GM18519 (cell line): ENCODE results near the gene XYLT2.
"Not testable (repeated sequence)": the region's sequence is repeated elsewhere in the genome, so short reads cannot be mapped to it uniquely, and the experiment has no call there.

ENCODE experiments used
- ATAC-seq: cut with Tn5 transposase; IDR thresholded peaks from one replicate; pipeline ENCODE4 v1.9.1; 2021; ENCODE audit warnings: mild to moderate bottlenecking, moderate library complexity; ENCODE audit not compliant: unreplicated experiment, low FRiP score

The XYLT2 gene

DNA sequence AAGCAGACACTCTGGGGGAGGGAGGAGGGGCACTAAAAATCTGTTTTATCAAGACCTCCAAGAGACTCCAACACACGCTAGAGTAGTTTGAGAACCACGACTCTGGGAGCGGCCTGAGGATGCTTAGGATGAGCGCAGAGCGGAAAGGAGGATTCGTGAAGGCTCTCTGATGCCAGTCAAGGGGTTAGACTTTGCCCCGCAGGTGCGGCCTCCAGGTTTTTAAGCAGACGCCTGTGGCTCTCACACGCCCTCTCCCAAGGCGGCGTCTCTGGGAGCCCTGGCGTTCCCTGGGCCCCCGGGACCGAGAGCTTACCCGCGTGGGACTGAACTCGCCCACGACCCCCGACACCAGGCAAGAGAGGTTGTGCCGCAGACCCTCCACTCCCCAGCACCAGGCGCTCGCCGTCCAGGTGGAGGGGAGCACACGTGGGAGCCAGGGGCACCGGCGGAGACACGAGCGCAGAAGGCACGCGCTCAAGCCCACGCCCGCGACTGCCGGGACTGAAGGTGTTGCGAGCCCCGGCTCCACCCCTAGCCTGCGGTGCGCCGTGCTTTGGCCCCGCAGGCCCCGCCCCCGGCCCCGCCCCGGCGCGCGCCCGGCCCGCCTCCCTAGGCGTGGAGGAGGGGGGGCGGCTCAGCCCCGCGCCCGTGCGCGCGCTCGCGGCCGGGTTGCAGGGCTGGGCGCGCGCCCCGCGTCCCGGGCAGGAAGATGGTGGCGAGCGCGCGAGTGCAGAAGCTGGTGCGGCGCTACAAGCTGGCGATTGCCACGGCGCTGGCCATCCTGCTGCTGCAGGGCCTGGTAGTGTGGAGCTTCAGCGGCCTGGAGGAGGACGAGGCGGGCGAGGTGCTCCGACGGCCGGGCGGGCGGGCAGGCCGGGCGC, at the start of gene XYLT2:
Gene XYLT2 (plus strand): TSS at position 695 of the 881 bp plus-strand sequence. CDS start 15 bp downstream, at position 710.
- peak; percentile 40 for ATAC-seq

GRCh38 chr17:50297407-50297865, 48.5 kb upstream of the XYLT2 start:
- no peak for ATAC-seq

DNA sequence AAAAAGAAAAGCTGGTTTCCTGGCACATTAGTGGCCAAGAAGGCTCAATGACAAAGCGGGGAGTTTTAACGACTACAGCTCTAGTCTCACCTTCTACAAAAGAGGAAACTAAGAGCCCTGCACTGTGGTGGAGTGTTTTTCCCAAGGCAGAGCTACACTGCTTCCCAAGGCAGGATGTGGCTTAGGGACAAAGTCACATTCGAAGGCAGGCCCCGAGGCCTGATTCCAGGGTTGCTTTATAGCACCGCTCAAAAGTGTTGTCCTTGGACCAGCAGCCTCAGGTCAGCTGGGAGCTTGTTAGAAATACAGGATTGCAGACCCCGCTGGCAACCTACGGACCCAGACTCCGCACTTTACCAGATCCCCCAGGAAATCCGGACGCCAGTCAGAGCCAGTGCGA, 47.9 kb upstream of the XYLT2 start:
- ATAC-seq, result no peak

- no peak for ATAC-seq
Measured at GRCh38 chr17:50299776-50300175, 46.1 kb upstream of the XYLT2 start.

- not testable (repeated sequence) for ATAC-seq
Measured at GRCh38 chr17:50300824-50301223, 45.1 kb upstream of the XYLT2 start.

- ATAC-seq, result no peak
Measured at GRCh38 chr17:50301891-50302584, 43.9 kb upstream of the XYLT2 start.

- ATAC-seq, result no peak
Measured at GRCh38 chr17:50303051-50303450, 42.9 kb upstream of the XYLT2 start.

DNA sequence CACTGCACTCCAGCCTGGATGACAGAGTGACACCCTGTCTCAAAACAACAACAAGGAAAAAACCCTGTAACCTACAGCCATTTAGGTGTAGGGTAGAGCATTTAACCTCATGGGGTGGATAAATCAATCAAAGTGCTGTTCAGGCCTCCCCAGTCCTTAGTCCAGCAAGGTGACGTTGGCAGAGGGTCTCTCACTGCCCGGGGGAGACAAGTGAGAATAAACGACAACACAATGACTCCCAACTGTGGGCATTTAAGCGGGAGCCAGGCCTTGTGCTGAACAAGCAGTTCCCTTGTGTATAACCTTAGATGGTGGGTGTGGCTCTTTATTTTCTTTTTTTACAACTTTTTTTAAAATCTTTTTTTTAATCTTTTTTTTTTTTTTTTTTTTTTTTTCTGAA, 42.3 kb upstream of the XYLT2 start:
- no peak for ATAC-seq

- ATAC-seq, result no peak
Measured at GRCh38 chr17:50304781-50305404, 41.0 kb upstream of the XYLT2 start.

DNA sequence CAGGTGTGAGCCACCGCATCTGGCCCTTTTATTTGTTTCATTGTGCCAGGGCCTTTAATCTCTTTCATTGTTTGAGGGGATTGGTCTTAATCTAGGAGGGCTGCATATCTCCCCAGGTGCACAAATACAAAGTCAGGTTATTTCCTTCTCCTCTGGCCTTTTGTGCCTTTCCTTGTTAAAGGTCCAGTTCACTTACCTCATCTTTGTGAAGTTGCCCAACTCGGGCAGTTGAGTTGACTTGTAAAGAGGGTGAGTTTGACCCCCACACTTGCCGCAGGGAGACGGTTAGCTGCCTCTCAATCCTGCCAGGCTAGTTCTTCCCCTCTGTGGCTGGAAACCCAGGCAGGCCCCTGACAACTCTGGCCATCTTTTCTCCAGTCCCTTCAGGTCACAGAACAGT, 38.3 kb upstream of the XYLT2 start:
- no peak for ATAC-seq

DNA sequence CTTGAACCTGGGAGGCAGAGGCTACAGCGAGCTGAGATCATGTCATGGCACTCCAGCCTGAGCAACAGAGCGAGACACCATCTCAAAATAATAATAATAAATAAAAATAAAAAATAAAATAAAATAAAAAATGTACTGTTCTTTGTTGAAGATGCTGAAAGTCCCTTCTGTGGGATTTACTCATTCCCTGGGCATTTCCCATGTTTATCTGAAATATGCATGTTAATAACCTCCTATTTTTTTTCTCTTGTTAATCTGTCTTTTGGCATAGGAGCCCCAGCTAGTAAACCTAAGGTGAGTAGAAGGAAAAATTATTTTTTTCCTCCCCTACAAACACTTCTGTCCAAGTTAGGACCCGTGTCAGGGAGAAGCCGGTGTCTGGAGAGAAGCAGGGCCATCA, 37.3 kb upstream of the XYLT2 start:
- no peak for ATAC-seq

DNA sequence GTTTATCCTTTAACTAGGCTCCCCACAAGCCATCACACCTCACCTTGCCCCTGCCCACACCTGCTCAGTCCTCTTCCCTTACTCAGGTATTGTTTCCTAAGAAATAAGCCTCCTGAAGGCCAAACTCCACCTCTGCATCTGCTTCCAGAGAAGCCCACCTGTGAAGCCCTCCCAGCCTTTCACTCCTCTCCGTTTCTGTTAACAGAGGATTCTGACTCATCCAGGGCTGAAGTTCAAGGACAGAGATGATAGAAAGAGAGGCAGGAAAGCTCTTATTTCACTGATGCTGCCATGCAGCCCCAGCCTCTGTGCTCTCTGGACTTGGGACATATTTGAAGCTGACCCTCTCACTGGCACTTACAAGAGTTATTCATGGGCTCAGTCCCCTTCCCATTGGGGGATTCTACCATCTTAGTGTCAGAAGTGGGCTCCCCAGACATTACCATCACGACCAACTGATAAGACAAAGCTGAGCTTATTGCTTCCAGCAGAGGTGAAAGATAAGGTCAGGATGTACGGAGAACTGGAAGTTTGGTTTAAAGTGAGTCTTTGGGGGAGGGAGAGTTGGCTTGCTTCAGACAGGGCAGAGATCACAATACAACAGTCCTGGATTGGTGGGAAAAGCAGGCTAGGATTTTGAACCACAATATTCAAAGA, 35.3 kb upstream of the XYLT2 start:
- no peak for ATAC-seq

DNA sequence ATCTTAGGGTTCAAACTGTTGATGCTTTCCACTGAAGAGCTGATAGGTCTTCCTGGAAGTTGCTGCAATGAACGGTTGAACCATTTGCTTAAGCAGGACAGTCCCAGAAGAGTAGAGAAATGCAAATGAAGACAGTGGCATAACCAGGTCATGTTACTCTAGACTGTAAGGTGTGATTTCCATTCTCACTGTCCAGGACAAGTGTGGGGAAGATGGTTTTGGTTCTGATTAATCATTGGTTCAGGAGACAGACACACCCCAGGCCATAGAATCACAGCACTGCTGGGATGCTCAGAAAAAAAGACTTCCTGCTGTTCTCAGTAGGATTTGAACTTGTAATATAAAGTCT, 34.8 kb upstream of the XYLT2 start:
- no peak for ATAC-seq

GRCh38 chr17:50311483-50311882, 34.4 kb upstream of the XYLT2 start:
- no peak for ATAC-seq

DNA sequence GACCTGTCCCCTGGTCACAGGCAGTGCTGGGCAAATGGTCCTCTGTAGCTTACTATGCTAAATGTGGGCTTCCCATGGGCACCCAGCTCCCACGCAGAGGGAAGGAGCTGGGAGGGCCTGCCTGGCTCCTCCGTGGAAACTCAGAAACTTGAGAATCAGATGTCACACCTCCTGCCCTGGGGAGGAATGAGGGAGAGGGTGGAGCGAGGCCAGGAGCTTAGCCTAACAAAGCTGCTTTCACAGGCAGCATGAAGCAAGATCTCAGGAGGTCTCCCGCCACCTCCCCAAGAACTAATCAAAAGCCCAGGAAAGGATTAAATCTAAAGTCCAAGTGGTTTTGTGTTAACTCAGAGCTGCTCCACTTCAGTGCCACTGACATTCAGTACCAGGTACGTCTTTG, 33.6 kb upstream of the XYLT2 start:
- no peak for ATAC-seq

DNA sequence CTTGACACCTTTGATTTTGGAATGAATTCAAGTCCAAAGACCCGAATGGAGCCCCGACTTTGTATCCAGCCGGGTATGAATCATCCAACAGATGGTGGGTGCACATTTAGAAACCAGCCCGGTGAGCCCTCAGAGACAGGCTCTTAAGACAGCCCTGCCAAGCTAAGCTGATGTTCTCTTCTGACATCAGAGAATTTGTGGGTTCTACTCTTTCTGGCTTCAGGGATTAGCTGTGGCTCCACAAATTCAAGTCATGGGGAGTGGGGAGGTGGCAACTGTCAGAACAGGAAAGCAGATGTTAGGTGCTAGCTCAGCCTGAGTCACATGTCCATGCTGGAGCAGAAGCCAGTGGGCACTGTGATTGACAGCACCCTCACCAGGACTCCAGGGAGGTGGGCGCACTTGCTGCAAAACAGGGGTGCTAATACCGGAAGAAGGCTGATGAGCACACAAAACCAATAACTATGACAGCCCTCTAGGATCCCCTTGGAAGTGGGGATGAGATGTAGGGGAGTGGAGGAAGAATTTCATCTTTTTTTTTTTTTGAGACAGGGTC, 31.4 kb upstream of the XYLT2 start:
- ATAC-seq, result no peak

DNA sequence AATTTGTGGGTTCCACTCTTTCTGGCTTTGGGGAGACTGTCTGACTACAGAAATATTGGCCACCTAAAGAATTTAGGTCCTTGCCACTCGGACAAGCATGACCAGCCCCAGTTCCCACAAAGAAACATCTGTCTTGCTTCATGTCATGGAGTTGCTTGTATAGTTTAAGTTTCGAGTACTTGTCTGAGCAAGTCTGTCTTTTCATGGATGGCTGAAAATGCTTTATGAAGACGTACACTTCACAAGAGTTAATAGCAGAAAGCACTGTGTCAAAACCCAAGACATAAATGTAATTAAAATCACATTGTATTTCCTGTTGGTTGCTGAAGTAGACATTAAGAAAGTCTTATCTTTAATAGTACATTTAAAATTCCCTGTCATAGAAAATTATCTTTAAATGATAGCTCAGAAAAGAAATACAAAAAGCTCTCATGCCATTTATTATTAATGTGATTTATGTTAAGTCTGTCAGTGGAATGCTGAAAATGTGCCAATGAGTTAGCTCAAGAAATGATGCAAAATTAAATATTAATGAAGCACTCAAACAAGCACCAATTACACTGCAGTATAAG, 29.8 kb upstream of the XYLT2 start:
- no peak for ATAC-seq

DNA sequence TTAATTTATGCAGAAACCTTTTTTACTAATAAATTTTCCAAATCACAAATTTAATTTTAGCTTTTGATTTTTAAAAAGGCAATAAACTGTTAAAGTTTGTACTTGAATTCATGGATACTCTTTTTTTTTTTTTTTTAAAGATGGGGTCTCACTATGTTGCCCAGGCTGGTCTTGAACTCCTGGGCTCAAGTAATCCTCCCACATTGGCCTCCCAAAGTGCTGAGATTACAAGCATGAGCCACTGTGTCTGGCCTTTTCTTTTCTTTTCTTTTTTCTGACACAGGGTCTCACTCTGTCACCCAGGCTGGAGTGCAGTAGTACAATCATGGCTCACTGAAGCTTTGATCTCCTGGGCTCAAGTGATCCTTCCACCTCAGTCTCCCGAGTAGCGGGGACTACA, 29.3 kb upstream of the XYLT2 start:
- ATAC-seq, result not testable (repeated sequence)

- ATAC-seq, result no peak
Measured at GRCh38 chr17:50317121-50317520, 28.8 kb upstream of the XYLT2 start.
